Thoracic aorta (tissue), 2 donors: ENCODE data around the gene KHSRP. TPM values are rescaled to one million over a fixed set of nuclear protein-coding genes. Genes with fewer than 3 reads are reported as not detected.

ENCODE experiments used
- ATAC-seq: fragments of 150-250 bp; one replicate; pipeline ENCODE4 v1.8.0; 2017; ENCODE audit warnings: low read depth; ENCODE audit not compliant: insufficient number of reproducible peaks, low FRiP score
- DNase-seq: peaks from one replicate; pipeline ENCODE4 v3.0.0-alpha.2; 2020; ENCODE audit warnings: low spot score
- H3K27ac ChIP-seq, 2 donors: fragments of 200-600 bp; sonication (generic); 1 replicate in 1 of 2; 2 replicates in 1 of 2; pipeline ENCODE4 v1.5.1; 2016; ENCODE audit warnings: mild to moderate bottlenecking in 2 of 2, moderate library complexity in 2 of 2
- H3K27me3 ChIP-seq: fragments of 200-600 bp; sonication (generic); replicated peaks from 2 replicates; pipeline ENCODE4 v1.6.0; 2016; ENCODE audit warnings: mild to moderate bottlenecking; ENCODE audit not compliant: insufficient read depth
- H3K36me3 ChIP-seq: fragments of 200-600 bp; sonication (generic); one replicate; pipeline ENCODE4 v1.5.1; 2016
- H3K4me1 ChIP-seq, 2 donors: fragments of 200-600 bp; sonication (generic); 1 replicate in 1 of 2; 2 replicates in 1 of 2; pipeline versions ENCODE4 v1.5.1 to v1.6.0; 2016; ENCODE audit warnings: low read depth in 2 of 2, mild to moderate bottlenecking in 1 of 2; ENCODE audit not compliant: control insufficient read depth in 1 of 2
- H3K4me3 ChIP-seq: fragments of 200-600 bp; sonication (generic); 2 replicates; pipeline ENCODE4 v1.5.1; 2016; ENCODE audit warnings: mild to moderate bottlenecking
- H3K9me3 ChIP-seq: fragments of 200-600 bp; sonication (generic); 2 replicates; pipeline ENCODE4 v1.5.1; 2016
- total RNA-seq, 2 donors: library from RNA; depleted of rRNA; stranded (reverse); fragments of >200 nt; gene quantifications; one replicate each; pipeline versions ENCODE4 v1.1.0 to v1.2.3, GENCODE V29; 2016
- TF ChIP-seq, protein P1 (sequence below): fragments of 200-600 bp; sonication (generic); IDR thresholded peaks from one replicate; pipeline ENCODE4 v1.5.1; 2019; ENCODE audit warnings: antibody characterized with exemption

Gene KHSRP
- total RNA-seq, 2 donors from 2014 or later = 98.4 to 111 TPM

- H3K9me3 ChIP-seq = no peaks in the 10 kb centered on the region
- ATAC-seq (no peak), DNase-seq (no peak)
- peaks cover 3% of the 10 kb centered on the region for H3K36me3 ChIP-seq
- TF ChIP-seq, protein P1, sequence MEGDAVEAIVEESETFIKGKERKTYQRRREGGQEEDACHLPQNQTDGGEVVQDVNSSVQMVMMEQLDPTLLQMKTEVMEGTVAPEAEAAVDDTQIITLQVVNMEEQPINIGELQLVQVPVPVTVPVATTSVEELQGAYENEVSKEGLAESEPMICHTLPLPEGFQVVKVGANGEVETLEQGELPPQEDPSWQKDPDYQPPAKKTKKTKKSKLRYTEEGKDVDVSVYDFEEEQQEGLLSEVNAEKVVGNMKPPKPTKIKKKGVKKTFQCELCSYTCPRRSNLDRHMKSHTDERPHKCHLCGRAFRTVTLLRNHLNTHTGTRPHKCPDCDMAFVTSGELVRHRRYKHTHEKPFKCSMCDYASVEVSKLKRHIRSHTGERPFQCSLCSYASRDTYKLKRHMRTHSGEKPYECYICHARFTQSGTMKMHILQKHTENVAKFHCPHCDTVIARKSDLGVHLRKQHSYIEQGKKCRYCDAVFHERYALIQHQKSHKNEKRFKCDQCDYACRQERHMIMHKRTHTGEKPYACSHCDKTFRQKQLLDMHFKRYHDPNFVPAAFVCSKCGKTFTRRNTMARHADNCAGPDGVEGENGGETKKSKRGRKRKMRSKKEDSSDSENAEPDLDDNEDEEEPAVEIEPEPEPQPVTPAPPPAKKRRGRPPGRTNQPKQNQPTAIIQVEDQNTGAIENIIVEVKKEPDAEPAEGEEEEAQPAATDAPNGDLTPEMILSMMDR = no peak
- no peaks in the 10 kb centered on the region for H3K4me1 ChIP-seq
- no peak overlapping the region for H3K4me3 ChIP-seq
- H3K27ac ChIP-seq = no peak overlapping the region
- H3K27me3 ChIP-seq = no peaks in the 10 kb centered on the region
Measured at GRCh38 chr19:6440905-6441304, 16.3 kb upstream of the KHSRP start.

- H3K36me3 ChIP-seq = no peaks in the 10 kb centered on the region
- H3K9me3 ChIP-seq = no peaks in the 10 kb centered on the region
- no peak overlapping the region for H3K27ac ChIP-seq
- no peak for ATAC-seq
- no peak overlapping the region for H3K4me3 ChIP-seq
- H3K27me3 ChIP-seq = no peaks in the 10 kb centered on the region
- no peak for DNase-seq
- no peaks in the 10 kb centered on the region for H3K4me1 ChIP-seq
- TF ChIP-seq, protein P1 = no peak
Measured at GRCh38 chr19:6439743-6440142, 15.1 kb upstream of the KHSRP start.

GRCh38 chr19:6433663-6434062 lies 9.1 kb upstream of the KHSRP start, which contains the start of gene SLC25A41:
TSS of gene SLC25A41 (minus strand) at chr19:6433763. CDS start at chr19:6433693, 70 bp downstream.
- H3K27me3 ChIP-seq = no peaks in the 10 kb centered on the region
- DNase-seq (no peak), ATAC-seq (no peak)
- TF ChIP-seq, protein P1 = no peak
- no peak within 1 kb of the TSS for H3K4me3 ChIP-seq
- no peaks in the 10 kb centered on the region for H3K36me3 ChIP-seq
- H3K9me3 ChIP-seq = no peaks in the 10 kb centered on the region
- no peak within 1 kb of the TSS for H3K27ac ChIP-seq
- no peaks in the 10 kb centered on the region for H3K4me1 ChIP-seq

GRCh38 chr19:6433165-6433564 lies 8.6 kb upstream of the KHSRP start:
- no peaks in the 10 kb centered on the region for H3K36me3 ChIP-seq
- no peak overlapping the region for H3K27ac ChIP-seq
- TF ChIP-seq, protein P1 = no peak
- H3K4me3 ChIP-seq = no peak overlapping the region
- DNase-seq (no peak), ATAC-seq (no peak)
- H3K4me1 ChIP-seq = no peaks in the 10 kb centered on the region
- no peaks in the 10 kb centered on the region for H3K9me3 ChIP-seq
- H3K27me3 ChIP-seq = no peaks in the 10 kb centered on the region

GRCh38 chr19:6431891-6432290 lies 7.3 kb upstream of the KHSRP start:
- ATAC-seq (no peak), DNase-seq (no peak)
- Histone ChIP-seq H3K4me3 (no peak overlapping the region), H3K27me3 (no peaks in the 10 kb centered on the region), H3K36me3 (no peaks in the 10 kb centered on the region), H3K4me1 (no peaks in the 10 kb centered on the region), H3K27ac (no peak overlapping the region), H3K9me3 (no peaks in the 10 kb centered on the region)
- TF ChIP-seq, protein P1 = no peak
